Neuronal stem cell (in vitro differentiated cells): ENCODE data around the gene ADGRG3.

Source experiments
- DNase-seq: peaks from one replicate; pipeline ENCODE4 v3.0.0-alpha.2; 2013; ENCODE audit warnings: low spot score
- H2AFZ ChIP-seq: one replicate; pipeline ENCODE4 v1.6.1; 2013; ENCODE audit warnings: mild to moderate bottlenecking, low read length, inconsistent platforms
- H2AK5ac ChIP-seq: 2 replicates; pipeline ENCODE4 v1.6.1; 2013; ENCODE audit warnings: low read depth, mild to moderate bottlenecking, inconsistent platforms, low read length, moderate library complexity, mixed read lengths
- H2BK120ac ChIP-seq: 2 replicates; pipeline ENCODE4 v1.6.1; 2013; ENCODE audit warnings: low read depth, mild to moderate bottlenecking, inconsistent platforms, low read length, moderate library complexity, mixed read lengths
- H2BK12ac ChIP-seq: one replicate; pipeline ENCODE4 v1.6.1; 2013; ENCODE audit warnings: low read length, inconsistent platforms
- H2BK15ac ChIP-seq: 2 replicates; pipeline ENCODE4 v1.6.1; 2013; ENCODE audit warnings: mild to moderate bottlenecking, low read length, inconsistent platforms, mixed read lengths
- H2BK5ac ChIP-seq: one replicate; pipeline ENCODE4 v1.6.1; 2013; ENCODE audit warnings: inconsistent platforms, mild to moderate bottlenecking, low read length, moderate library complexity
- H3K14ac ChIP-seq: one replicate; pipeline ENCODE4 v1.6.1; 2013; ENCODE audit warnings: low read length, inconsistent platforms
- H3K18ac ChIP-seq: 2 replicates; pipeline ENCODE4 v1.6.1; 2013; ENCODE audit warnings: low read length, inconsistent platforms
- H3K23ac ChIP-seq: 2 replicates; pipeline ENCODE4 v1.6.1; 2013; ENCODE audit warnings: low read depth, mild to moderate bottlenecking, mixed read lengths, low read length, inconsistent platforms; ENCODE audit not compliant: poor library complexity
- H3K27ac ChIP-seq: replicated peaks from 3 replicates; pipeline ENCODE4 v1.5.1; 2013; ENCODE audit warnings: low read length, inconsistent platforms
- H3K27me3 ChIP-seq, 3 experiments: 2 replicates each; pipeline ENCODE4 v1.6.1; 2013; ENCODE audit warnings: low read length in 3 of 3, mild to moderate bottlenecking in 2 of 3, inconsistent platforms in 1 of 3, low read depth in 1 of 3, mixed read lengths in 1 of 3, moderate library complexity in 1 of 3; ENCODE audit not compliant: control insufficient read depth in 3 of 3, insufficient read depth in 3 of 3
- H3K36me3 ChIP-seq, 2 donors: replicated peaks in 1 of 2; 2 replicates each; pipeline ENCODE4 v1.6.1; 2013; ENCODE audit warnings: low read length in 2 of 2; ENCODE audit not compliant: control insufficient read depth in 2 of 2, insufficient read depth in 2 of 2
- H3K4ac ChIP-seq: 2 replicates; pipeline ENCODE4 v1.6.1; 2013; ENCODE audit warnings: inconsistent platforms, mild to moderate bottlenecking, low read length, moderate library complexity
- H3K4me1 ChIP-seq, 2 donors: 1 replicate in 1 of 2; 2 replicates in 1 of 2; pipeline ENCODE4 v1.6.1; 2013; ENCODE audit warnings: low read length in 2 of 2, low read depth in 1 of 2; ENCODE audit not compliant: control insufficient read depth in 2 of 2, insufficient read depth in 1 of 2
- H3K4me2 ChIP-seq: one replicate; pipeline ENCODE4 v1.6.1; 2013; ENCODE audit warnings: mild to moderate bottlenecking, low read length, inconsistent platforms; ENCODE audit not compliant: insufficient read depth, poor library complexity, severe bottlenecking
- H3K4me3 ChIP-seq, 2 donors: 2 replicates each; pipeline ENCODE4 v1.5.1; 2013; ENCODE audit warnings: low read length in 2 of 2, mild to moderate bottlenecking in 2 of 2, inconsistent platforms in 1 of 2, moderate library complexity in 1 of 2
- H3K79me1 ChIP-seq: one replicate; pipeline ENCODE4 v1.6.1; 2013; ENCODE audit warnings: low read depth, mild to moderate bottlenecking, inconsistent platforms, low read length, moderate library complexity
- H3K9ac ChIP-seq: one replicate; pipeline ENCODE4 v1.6.1; 2013; ENCODE audit warnings: mild to moderate bottlenecking, low read depth, low read length, inconsistent platforms; ENCODE audit not compliant: poor library complexity
- H3K9me3 ChIP-seq, 2 donors: replicated peaks in 1 of 2; 2 replicates each; pipeline versions ENCODE3 to v1.6.1; 2013; ENCODE audit warnings: low read length in 2 of 2, mild to moderate bottlenecking in 2 of 2, inconsistent platforms in 1 of 2, low read depth in 1 of 2, mixed read lengths in 1 of 2, moderate library complexity in 1 of 2; ENCODE audit not compliant: control insufficient read depth in 2 of 2, insufficient read depth in 1 of 2
- H4K8ac ChIP-seq: one replicate; pipeline ENCODE4 v1.6.1; 2013; ENCODE audit warnings: low read depth, mild to moderate bottlenecking, inconsistent platforms, low read length, moderate library complexity
- H4K91ac ChIP-seq: one replicate; pipeline ENCODE4 v1.6.1; 2013; ENCODE audit warnings: low read length, low read depth, mild to moderate bottlenecking, inconsistent platforms; ENCODE audit not compliant: poor library complexity
- whole genome bisulfite sequencing, 2 donors: extraction: QIAGEN DNeasy Blood & Tissue Kit; methylation state at CpG; one replicate each; pipeline ENCODE4 v1.1.7; 2013; ENCODE audit warnings: missing lambda C conversion rate in 2 of 2, mixed read lengths in 1 of 2; ENCODE audit not compliant: insufficient read length in 2 of 2, insufficient replicate concordance in 1 of 2; ENCODE audit errors: extremely low coverage in 2 of 2; 5-methylcytosine and 5-hydroxymethylcytosine counted together

ADGRG3 gene

DNA sequence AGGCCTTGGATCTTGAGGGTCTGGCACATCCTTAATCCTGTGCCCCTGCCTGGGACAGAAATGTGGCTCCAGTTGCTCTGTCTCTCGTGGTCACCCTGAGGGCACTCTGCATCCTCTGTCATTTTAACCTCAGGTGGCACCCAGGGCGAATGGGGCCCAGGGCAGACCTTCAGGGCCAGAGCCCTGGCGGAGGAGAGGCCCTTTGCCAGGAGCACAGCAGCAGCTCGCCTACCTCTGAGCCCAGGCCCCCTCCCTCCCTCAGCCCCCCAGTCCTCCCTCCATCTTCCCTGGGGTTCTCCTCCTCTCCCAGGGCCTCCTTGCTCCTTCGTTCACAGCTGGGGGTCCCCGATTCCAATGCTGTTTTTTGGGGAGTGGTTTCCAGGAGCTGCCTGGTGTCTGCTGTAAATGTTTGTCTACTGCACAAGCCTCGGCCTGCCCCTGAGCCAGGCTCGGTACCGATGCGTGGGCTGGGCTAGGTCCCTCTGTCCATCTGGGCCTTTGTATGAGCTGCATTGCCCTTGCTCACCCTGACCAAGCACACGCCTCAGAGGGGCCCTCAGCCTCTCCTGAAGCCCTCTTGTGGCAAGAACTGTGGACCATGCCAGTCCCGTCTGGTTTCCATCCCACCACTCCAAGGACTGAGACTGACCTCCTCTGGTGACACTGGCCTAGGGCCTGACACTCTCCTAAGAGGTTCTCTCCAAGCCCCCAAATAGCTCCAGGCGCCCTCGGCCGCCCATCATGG lies 4.0 kb upstream of the ADGRG3 start:
- H4K8ac ChIP-seq: no peak overlapping the region

DNA sequence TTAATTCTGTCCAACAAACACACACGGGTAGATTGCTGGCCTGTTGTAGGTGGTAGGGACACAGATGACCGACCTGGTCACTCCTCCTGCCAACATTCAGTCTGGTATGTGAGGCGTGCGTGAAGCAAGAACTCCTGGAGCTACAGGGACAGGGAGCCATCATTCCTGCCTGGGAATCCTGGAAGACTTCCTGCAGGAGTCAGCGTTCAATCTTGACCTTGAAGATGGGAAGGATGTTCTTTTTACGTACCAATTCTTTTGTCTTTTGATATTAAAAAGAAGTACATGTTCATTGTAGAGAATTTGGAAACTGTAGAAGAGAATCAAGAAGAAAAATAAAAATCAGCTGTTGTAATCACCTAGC lies 3.5 kb upstream of the ADGRG3 start:
- H2BK12ac ChIP-seq: no peak overlapping the region
- H3K4me1 ChIP-seq: no peaks in the 10 kb centered on the region
- H3K23ac ChIP-seq: no peak overlapping the region
- no peak overlapping the region for H3K4ac ChIP-seq
- H4K8ac ChIP-seq: no peak overlapping the region
- no peak overlapping the region for H3K27ac ChIP-seq
- no peak overlapping the region for H3K4me2 ChIP-seq
- no peak overlapping the region for H3K4me3 ChIP-seq
- no peak overlapping the region for H2BK15ac ChIP-seq
- H2BK5ac ChIP-seq: no peak overlapping the region
- H2BK120ac ChIP-seq: no peak overlapping the region
- no peaks in the 10 kb centered on the region for H3K27me3 ChIP-seq
- H3K14ac ChIP-seq: no peak overlapping the region
- no peak overlapping the region for H2AK5ac ChIP-seq
- peaks cover 34 to 50% of the 10 kb centered on the region in 2 donors for H3K36me3 ChIP-seq
- no peak overlapping the region for H4K91ac ChIP-seq
- no peak overlapping the region for H3K18ac ChIP-seq
- WGBS, 2 donors: no CpG with 5 or more reads among the region's 6 CpGs
- no peaks in the 10 kb centered on the region for H3K9me3 ChIP-seq
- no peaks in the 10 kb centered on the region for H3K79me1 ChIP-seq
- no peak overlapping the region for H3K9ac ChIP-seq
- DNase-seq: no peak
- no peak overlapping the region for H2AFZ ChIP-seq

More for the DNA sequence above, 4.0 kb upstream of the ADGRG3 start:
- Histone ChIP-seq H2BK12ac (no peak overlapping the region), H2BK120ac (no peak overlapping the region), H3K18ac (no peak overlapping the region), H3K4me3 (no peak overlapping the region), H2BK15ac (no peak overlapping the region), H3K9ac (no peak overlapping the region), H3K14ac (no peak overlapping the region), H2BK5ac (peak overlapping the region; percentile 59), H2AK5ac (no peak overlapping the region), H3K36me3 (peaks cover 38 to 56% of the 10 kb centered on the region in 2 donors), H3K27me3 (no peaks in the 10 kb centered on the region), H3K9me3 (no peaks in the 10 kb centered on the region), H3K4ac (no peak overlapping the region), H3K23ac (no peak overlapping the region), H2AFZ (no peak overlapping the region), H4K91ac (no peak overlapping the region), H3K4me2 (no peak overlapping the region), H3K4me1 (no peaks in the 10 kb centered on the region), H3K27ac (no peak overlapping the region), H3K79me1 (no peaks in the 10 kb centered on the region)
- DNase-seq: no peak
- WGBS, 2 donors: no CpG with 5 or more reads among the region's 15 CpGs

DNA sequence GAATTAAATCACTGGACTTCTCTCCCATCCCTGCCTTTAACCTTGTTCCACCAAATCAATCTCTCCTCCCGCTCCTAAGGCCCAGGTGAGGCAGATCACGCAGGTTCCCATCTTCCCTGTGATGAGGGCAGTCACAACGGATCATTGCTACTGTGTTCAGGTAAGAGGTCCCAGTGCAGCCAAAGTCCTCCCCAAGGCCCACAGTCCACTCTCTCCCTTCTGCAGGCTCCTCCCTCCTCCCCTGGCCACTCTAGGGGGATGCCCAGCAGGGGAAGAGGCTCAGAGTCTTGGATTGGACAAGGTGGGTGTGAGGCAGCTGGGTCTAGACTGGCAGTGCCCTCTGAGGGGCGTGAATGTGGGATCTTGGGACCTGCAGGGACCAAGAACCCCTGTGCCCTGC lies 2.6 kb upstream of the ADGRG3 start:
- WGBS, 2 donors: no CpG with 5 or more reads among the region's 4 CpGs
- Histone ChIP-seq H3K9ac (no peak overlapping the region), H3K27ac (no peak overlapping the region), H3K36me3 (peaks cover 28 to 43% of the 10 kb centered on the region in 2 donors), H3K27me3 (no peaks in the 10 kb centered on the region), H2AK5ac (no peak overlapping the region), H4K91ac (no peak overlapping the region), H3K4me1 (peaks cover 2 to 6% of the 10 kb centered on the region in 2 donors), H4K8ac (no peak overlapping the region), H3K23ac (no peak overlapping the region), H3K4me3 (no peak overlapping the region), H2BK15ac (no peak overlapping the region), H2AFZ (no peak overlapping the region), H3K4ac (no peak overlapping the region), H3K9me3 (no peaks in the 10 kb centered on the region), H3K4me2 (no peak overlapping the region), H3K14ac (no peak overlapping the region), H3K18ac (no peak overlapping the region), H2BK12ac (no peak overlapping the region), H3K79me1 (no peaks in the 10 kb centered on the region), H2BK5ac (no peak overlapping the region), H2BK120ac (no peak overlapping the region)
- DNase-seq: no peak

DNA sequence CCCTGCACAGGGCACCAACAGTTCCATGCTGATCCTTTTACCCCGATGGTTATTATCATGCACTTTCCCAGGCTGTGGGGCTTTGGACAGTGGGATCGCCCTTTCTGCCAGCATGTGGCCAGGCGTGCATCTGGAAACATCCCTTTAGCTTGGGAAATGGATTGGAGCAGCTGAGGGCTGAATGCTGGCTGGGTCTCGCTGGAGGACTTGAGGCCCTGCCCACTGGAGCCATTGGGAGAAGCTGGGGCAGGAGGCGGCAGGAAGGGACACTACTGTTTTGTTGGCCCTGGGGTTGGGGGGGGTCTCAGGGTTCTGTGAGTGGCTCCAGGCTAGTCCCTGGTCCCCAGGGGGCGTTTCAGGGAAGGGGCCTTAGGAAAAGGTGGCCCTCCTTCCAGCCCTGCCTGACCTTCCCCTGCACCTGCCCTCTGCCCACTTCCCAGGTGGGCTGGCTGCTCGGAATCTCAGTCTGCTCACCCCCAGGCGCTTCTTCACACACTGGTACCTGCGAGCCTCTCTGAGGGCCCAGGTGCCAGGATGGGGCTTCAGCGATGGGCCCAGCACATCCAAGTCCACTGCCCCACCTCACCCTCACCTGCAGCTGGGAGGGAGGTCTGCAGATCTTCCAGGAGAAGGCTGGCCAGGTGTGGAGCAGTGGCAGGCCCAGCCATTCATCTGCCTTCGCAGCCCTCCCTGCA lies 1.6 kb upstream of the ADGRG3 start:
- no peaks in the 10 kb centered on the region for H3K79me1 ChIP-seq

More for the DNA sequence above, 1.6 kb upstream of the ADGRG3 start:
- no CpG with 5 or more reads among the region's 11 CpGs for WGBS, 2 donors
- H2BK12ac ChIP-seq: peak overlapping the region; percentile 86
- H3K4ac ChIP-seq: no peak overlapping the region
- no peak overlapping the region for H3K9ac ChIP-seq
- peak overlapping the region; percentile 72 for H3K18ac ChIP-seq
- H2AFZ ChIP-seq: no peak overlapping the region
- H3K14ac ChIP-seq: no peak overlapping the region
- no peak overlapping the region for H3K27ac ChIP-seq
- H3K36me3 ChIP-seq: peaks cover 20 to 33% of the 10 kb centered on the region in 2 donors
- H3K23ac ChIP-seq: no peak overlapping the region
- no peak overlapping the region for H4K8ac ChIP-seq
- H2BK15ac ChIP-seq: no peak overlapping the region
- H2BK5ac ChIP-seq: no peak overlapping the region
- H3K4me3 ChIP-seq: no peak overlapping the region
- H3K4me2 ChIP-seq: no peak overlapping the region
- H2BK120ac ChIP-seq: no peak overlapping the region
- no peaks in the 10 kb centered on the region for H3K27me3 ChIP-seq
- no peak overlapping the region for H4K91ac ChIP-seq
- H3K4me1 ChIP-seq: peaks cover 3 to 6% of the 10 kb centered on the region in 2 donors
- no peak for DNase-seq
- H2AK5ac ChIP-seq: no peak overlapping the region
- no peaks in the 10 kb centered on the region for H3K9me3 ChIP-seq
